GM21528 (cell line): ENCODE results near the gene ATP5F1A.

ENCODE experiments used
- ATAC-seq: cut with Tn5 transposase; IDR thresholded peaks from one replicate; pipeline ENCODE4 v1.9.1; 2021; ENCODE audit warnings: mild to moderate bottlenecking, moderate library complexity; ENCODE audit not compliant: unreplicated experiment, low FRiP score

The ATP5F1A gene

DNA sequence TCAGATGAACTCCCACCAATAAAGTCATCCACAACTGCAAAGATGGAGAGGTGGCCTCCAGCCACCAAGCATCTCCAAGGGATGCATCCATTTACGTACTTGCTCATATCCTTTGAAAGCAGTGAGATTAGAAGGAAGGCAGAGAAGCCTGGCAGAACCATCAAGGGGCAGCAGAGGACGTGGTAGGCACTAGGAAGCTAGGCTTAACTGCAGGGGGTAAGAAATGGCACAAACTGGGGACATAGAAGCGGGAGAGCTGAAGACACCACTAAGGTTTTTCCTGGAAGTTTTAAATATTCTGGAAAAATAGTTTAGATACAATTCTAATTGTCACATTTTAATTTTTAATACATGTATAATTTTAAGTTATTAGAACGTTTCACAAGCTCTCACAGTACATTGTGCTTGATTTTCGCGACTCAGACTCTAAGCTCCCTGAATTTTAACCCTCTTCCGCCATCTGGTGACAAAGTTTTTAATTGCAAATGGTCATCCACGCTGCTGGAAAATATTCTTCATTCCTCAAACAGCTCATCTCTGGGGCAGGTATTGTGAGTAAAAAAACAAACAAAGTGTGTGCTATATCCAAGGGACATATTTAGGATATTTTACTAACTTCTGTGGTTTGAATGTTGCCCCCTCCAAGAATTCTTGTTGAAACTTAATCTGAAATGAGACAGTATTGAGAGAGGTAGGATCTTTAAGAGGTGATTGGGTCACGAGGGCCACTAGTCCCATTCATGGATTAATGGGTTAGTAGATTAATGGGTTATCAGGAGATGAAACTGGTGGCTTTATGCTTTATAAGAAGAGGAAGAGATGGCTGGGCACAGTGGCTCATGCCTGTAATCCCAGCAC lies 24.4 kb downstream of the ATP5F1A start:
- no peak for ATAC-seq

DNA sequence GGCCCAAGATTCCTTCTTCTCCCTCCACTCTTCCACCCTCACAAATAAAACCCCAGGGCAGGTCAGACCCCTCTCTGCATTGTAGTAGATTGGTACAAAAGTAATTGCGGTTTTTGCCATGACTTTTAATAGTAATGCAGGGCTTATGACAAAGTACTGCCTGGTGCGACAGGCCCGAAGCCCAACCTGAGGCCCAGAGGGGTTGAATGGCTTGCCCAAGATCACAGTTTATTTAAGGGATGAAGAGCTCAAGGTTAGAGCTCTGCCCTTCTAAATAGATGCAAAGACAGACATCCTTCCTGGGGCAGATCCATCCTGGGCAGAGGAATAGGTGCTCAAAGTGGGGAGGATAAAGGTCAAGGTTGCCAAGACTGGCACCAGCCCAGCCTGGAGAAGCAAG lies 25.1 kb downstream of the ATP5F1A start:
- ATAC-seq, result no peak

DNA sequence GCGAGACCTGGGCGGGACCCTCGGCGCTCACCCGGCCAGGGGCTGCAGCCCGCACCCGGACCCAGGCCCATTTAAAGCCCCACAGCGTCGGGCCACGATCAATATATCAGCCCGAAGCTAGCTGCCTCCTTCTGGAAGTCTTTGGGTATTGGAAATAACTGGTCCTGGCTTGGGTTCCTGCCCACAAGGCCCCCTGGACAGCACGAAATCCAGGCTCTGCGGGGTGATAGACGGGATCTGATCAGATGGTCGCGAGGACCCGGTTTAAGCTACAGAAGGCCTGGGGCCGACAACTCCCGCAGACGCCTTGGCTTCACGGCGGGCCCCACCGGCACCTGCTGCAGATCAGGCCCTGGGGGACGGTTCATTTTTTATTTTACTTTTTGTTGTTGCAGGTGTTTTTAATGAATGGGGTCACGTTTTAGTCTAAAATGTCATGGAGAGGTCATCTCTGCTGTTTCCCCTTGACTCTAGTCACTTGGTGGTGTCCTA lies 25.7 kb downstream of the ATP5F1A start:
- no peak for ATAC-seq

DNA sequence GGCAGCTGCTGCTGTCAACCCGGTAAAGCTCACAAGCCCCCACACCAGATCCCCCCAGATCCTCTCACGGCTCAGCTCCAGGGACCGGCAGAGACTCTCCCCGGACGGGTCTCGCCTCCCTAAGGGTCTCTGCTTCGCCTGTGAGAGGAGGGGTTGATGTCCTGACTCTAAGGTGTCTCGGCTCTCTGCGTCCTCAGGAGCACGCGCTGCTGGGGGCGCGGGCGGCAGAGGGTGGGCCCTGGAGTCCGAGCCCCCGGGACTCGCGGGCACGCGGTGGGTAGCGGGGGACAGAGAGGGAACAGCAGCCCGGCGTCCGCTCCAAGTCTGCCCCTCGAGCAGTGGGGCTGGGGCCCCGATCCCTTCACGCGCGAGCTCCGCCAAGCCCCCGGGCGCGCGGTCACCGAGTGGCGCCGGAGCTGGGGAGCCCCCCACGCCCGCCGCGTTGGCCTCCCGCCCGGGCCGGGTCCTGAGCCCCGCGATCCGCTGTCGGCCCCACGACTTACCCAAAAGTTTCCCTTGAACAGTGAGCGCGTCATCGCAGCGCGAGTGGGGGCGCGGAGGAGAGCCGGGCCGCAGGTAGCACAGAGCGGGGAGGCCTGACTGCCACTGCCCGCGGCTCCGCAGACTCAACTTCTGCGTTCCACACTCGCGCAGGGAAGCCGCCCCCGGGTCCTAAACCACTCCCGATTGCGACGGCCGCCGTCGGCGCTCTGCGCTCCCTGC lies 26.3 kb downstream of the ATP5F1A start, which contains the start of gene PSTPIP2:
Gene PSTPIP2, minus strand, starts transcription at position 608 of the 723 bp plus-strand sequence. Its CDS starts 72 bp downstream, at position 536.
- ATAC-seq, result peak; percentile 68

DNA sequence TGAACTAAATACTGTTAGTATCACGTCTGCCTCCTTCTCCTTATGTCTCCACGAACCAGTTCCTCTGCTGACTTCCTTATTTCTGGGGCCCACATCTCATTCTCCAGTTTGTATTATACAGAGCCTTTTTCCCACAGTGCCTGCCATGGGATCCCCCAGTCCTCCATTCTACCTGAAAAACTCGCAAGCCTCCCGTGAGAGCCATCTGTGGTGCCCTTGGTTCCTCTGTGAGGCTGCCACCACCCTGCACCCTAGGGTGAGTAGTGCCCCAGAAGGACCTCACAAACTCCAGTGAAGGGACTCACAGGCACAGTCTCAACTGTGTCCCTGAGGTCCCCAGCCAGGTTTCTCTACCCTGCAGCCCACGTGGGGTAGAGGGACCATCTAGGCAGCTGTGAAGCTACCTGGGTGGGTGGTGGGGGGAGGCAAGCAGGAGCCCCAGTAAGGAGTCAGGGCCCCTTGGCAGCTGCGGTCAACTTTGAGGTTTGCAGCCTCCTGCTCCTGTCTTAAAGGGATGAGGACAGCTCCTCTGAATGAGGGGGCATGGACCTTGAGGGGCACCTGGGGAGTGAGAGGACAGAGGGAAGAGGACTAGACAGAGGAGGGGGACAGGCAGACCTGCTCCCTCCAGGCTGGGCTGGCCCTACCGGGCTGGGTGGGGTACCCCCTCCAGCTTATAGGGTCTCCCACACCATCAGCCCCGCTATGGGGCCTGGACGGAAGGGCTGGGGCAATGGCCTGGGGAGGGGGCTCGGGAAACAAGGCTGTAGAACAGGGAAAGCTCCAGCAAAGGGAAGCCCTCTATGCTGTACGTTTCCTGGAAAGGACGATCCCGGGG lies 27.1 kb downstream of the ATP5F1A start:
- peak; percentile 10 for ATAC-seq

GRCh38 chr18:46070232-46070631 lies 27.9 kb downstream of the ATP5F1A start:
- ATAC-seq, result no peak

- no peak for ATAC-seq
These were observed 28.6 kb downstream of the ATP5F1A start for GRCh38 chr18:46069524-46069923.

- no peak for ATAC-seq
These were observed 29.3 kb downstream of the ATP5F1A start for GRCh38 chr18:46068763-46069162.

GRCh38 chr18:46067438-46068007 lies 30.6 kb downstream of the ATP5F1A start:
- ATAC-seq, result no peak

DNA sequence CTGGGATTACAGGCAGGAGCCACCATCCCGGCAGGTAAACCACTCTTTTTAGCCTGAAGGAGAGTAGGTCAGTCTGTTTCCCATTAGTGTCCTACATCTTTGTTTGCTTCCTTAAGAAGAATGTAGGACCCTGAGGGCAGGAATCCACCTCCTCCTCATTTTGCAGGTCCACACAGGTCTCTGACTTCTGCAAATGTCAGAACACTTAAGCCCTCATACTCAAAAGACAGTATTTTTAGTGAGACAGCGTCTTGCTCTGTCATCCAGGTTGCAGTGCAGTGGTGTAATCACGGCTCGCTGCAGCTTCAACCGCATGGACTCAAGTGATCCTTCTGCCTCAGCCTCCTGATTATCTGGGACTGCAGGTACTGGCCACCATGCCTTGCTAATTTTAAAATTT lies 35.3 kb downstream of the ATP5F1A start:
- no peak for ATAC-seq

DNA sequence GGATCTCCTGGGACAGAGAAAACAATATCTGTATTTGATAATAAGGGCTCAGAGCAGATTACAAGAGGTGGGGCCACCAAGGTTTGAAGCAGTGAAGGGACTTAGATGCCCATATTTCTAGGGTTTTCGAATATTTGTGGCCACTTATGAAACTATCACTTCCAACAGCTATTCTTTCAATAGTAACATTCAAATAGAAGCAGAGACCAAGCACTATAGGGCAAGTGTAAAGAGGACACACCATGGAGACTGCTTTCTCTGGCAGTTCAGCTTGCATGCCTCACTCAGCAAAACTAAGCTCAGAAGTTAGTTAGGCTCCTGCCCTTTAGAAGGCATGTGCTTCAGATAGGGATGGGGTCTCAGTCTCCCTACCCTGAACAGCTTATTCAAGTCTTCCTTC lies 36.3 kb downstream of the ATP5F1A start:
- ATAC-seq, result no peak

DNA sequence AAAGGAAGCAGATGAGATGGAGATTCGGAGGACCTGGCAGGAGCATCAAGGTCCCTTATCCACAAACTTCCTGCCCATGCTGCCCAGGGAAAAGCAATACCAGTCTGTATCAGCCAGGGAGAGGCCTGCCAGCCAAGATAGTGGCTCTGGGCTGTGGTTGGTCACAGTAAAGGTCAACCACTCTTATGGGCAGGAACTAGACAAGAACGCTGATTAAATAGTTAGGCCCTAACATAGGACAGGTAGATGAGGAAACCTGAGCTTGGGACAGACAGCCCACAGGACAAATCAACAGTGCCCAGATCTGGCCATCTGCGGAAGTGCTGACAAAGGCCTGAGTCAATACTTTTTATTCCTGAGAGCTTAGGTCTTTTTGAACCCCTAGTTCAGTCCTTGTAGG lies 36.7 kb downstream of the ATP5F1A start:
- no peak for ATAC-seq

DNA sequence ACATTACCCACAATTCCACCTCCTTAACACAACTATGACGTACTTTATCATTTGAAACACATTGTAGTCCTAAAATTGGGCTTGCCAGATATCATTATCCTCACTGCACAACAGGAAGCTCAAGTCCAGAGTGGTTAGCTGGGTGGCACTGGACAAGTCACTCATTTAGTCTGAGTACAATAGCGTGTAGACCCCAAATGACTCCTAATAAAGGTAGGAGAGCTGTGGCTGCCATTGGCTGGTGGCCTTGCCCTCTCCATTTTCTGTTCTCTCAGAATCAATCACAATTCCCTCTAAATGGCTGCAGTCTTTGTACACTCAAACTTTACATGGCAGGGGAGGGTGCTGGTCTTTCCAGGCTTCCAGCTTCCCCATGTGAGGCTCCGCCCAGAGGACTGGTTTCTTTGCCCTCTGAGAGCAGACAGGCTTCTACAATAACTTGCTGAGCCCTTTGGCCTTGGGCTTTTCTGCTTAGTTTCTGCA lies 37.7 kb downstream of the ATP5F1A start:
- no peak for ATAC-seq

DNA sequence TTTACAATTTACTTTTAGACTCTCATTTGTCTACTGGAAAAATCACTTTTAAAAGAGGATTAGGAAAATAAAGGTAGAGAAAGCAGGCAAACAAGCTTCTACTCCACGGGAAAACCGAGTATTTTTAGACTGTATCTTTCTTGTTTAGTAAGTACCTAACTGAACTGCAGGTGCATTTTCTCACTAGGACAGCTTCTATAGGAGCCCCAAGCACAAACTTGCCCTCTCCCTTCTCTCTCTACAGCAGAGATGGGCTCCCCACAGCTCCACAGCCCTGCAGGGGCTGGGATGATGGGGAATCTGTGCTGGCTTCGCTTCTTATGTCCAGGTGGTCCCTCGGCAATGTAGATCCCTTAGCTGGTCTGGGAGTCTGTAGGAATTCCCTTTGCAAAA lies 42.3 kb downstream of the ATP5F1A start:
- ATAC-seq, result no peak

DNA sequence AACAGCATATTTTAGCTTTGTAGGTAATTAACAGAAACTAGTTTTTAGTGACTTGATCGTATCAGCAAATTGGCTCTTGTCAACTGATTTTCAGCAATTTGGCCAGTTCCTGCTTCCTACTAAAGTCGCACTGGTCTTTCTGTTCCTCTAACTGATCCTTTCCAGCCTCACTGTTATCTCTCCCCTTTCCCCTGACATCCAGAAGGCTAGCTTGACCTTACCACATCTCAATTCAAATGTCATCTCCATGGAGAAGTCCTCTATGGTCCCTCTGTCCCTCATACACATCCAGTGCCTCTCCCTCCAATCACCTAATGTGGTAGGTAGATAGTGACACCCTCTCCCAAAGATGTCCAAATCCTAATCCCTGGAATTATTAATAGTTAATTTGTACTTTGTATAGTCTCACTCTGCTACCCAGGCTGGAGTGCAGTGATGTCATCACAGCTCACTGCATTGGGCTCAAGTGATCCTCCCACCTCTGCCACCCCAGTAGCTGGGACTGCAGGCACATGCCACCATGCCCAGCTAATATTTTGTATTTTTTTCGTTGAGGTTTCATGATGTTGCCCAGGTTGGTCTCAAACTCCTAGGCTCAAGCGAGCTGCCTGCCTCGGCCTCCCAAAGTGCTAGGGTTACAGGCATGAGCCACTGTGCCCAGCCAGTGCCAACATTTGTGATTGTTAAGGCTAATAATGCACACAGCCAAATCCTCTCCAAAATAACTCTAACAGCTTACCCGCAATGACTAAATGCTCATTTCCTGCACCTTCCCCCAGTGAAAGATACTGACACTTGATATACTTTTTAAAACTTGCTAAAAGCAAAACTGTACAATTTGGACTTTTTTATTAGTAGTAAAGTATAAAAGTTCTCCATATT lies 42.9 kb downstream of the ATP5F1A start:
- ATAC-seq, result no peak

DNA sequence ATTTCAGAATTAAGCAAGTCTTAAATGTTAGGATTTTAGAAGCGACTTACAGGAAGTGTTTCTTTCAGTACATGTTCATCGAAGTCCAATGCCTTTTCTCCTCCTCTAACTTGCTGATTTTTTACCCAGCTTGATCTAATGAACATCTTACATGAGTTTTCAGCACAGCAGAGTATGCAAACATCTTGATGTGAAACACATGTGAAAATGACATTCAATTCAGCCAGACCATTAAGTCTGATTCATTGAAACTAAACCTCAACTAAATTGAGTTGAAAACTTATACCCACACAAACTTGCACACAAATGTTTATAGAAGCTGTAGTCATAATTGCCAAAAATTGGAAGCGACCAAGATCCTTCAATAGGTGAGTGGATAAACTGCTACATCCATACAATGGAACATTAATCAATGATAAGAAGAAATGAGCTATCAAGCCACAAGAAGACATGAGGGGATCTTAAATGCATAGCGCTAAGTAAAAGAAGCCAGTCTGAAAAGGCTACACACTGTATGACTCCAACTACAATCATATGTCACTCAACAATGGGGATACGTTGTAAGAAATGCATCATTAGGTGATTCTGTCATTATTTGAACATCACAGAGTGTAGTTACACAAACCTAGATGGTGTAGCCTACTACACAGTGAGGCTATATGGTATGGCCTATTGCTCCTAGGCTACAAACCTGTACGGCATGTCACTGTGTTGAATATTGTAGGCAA lies 44.6 kb downstream of the ATP5F1A start:
- no peak for ATAC-seq

- ATAC-seq, result no peak
These were observed 46.2 kb downstream of the ATP5F1A start for GRCh38 chr18:46051731-46052461.

DNA sequence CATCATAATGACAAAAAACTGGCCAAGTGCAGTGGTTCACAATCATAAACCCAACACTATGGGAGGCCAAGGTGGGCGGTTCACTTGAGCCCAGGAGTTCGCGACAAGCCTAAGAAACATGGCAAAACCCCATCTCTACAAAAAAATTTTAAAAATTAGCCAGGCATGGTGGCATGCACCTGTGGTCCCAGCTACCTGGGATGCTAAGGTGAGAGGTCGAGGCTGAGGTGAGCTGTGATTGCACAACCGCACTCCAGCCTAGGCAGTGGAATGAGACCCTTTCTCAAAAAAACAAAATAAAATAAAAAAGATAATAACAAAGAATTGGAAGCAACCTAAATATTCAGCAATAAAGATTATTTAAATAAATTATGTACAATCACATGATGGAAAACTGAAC lies 47.8 kb downstream of the ATP5F1A start:
- ATAC-seq, result no peak
